HepG2 (cell line): ENCODE results near the gene TM4SF1. TPM values are rescaled to one million over a fixed set of nuclear protein-coding genes. Genes with fewer than 3 reads are reported as not detected.

Experiments
- ATAC-seq: fragments of 200-7000 bp; cut with Tn5 transposase; 3 replicates; pipeline ENCODE4 v1.9.1; 2020; ENCODE audit warnings: mild to moderate bottlenecking, moderate library complexity
- BruUV-seq: library from RNA; stranded (reverse); fragments of 400-500 nt; replicated peaks from 2 replicates; lab custom pipeline; 2021; lab: Mats Ljungman, UMichigan
- CTCF ChIA-PET: fragments of 300-600 bp; formaldehyde crosslinking; extraction: SDS; loops from one replicate; lab custom pipeline; 2021; ENCODE audit warnings: low total read pairs, inconsistent platforms, low intra/inter-chr PET ratio; lab: Yijun Ruan, JAX
- POLR2A ChIA-PET: fragments of 350-600 bp; sonication (Branson Sonifier 250); formaldehyde crosslinking; loops from one replicate; lab custom pipeline; 2020; ENCODE audit warnings: antibody characterized with exemption, inconsistent platforms; lab: Yijun Ruan, JAX
- DNase-seq: peaks from one replicate; pipeline ENCODE4 v3.0.0-alpha.2; 2015; ENCODE audit warnings: low spot score
- FAIRE-seq: peaks from 3 replicates; lab custom pipeline; 2011; peaks lifted over from hg19 to GRCh38; lab: Jason Lieb, UNC
- H2AFZ ChIP-seq: one replicate; pipeline ENCODE4 v1.6.1; 2011; ENCODE audit warnings: low read length, inconsistent platforms
- H3K27ac ChIP-seq: fragments of 300-600 bp; 3 replicates; pipeline ENCODE4 v1.8.0; 2011; ENCODE audit warnings: mixed run types, mild to moderate bottlenecking, mixed read lengths, low read length, inconsistent platforms; ENCODE audit not compliant: insufficient read depth; ENCODE audit errors: extremely low read length
- H3K27me3 ChIP-seq, 2 experiments: fragments of 200-600 bp in 1 of 2; 2 replicates in 1 of 2; 3 replicates in 1 of 2; pipeline versions ENCODE4 v1.6.0 to v1.8.0; 2011; ENCODE audit warnings: low read length in 2 of 2, mild to moderate bottlenecking in 2 of 2, moderate library complexity in 2 of 2, inconsistent platforms in 1 of 2; ENCODE audit not compliant: insufficient read depth in 2 of 2, control insufficient read depth in 1 of 2
- H3K36me3 ChIP-seq, 2 experiments: fragments of 200-600 bp in 1 of 2; replicated peaks in 1 of 2; 2 replicates in 1 of 2; 3 replicates in 1 of 2; pipeline versions ENCODE4 v1.5.1 to v1.8.0; 2011; ENCODE audit warnings: low read length in 2 of 2, inconsistent platforms in 1 of 2; ENCODE audit not compliant: insufficient read depth in 2 of 2, control insufficient read depth in 1 of 2
- H3K4me1 ChIP-seq: 2 replicates; pipeline ENCODE4 v1.5.1; 2012; ENCODE audit warnings: low read length, inconsistent platforms; ENCODE audit not compliant: insufficient read depth
- H3K4me2 ChIP-seq: 2 replicates; pipeline ENCODE4 v1.6.0; 2011; ENCODE audit warnings: low read depth, low read length, inconsistent platforms
- H3K4me3 ChIP-seq, 3 experiments: fragments of 200-600 bp in 1 of 3; sonication (generic), shearing (Covaris generic) in 1 of 3; replicated peaks in 1 of 3; 2 replicates each; pipeline ENCODE4 v1.5.1; 2011 to 2016; ENCODE audit warnings: low read length in 3 of 3, inconsistent platforms in 2 of 3, low read depth in 2 of 3, mild to moderate bottlenecking in 2 of 3, control low read depth in 1 of 3, mixed read lengths in 1 of 3; ENCODE audit not compliant: insufficient read depth in 1 of 3
- H3K79me2 ChIP-seq: one replicate; pipeline ENCODE4 v1.6.1; 2011; ENCODE audit warnings: low read length, inconsistent platforms; ENCODE audit not compliant: insufficient read depth
- H3K9ac ChIP-seq: 2 replicates; pipeline ENCODE4 v1.6.0; 2011; ENCODE audit warnings: mild to moderate bottlenecking, low read depth, low read length, inconsistent platforms; ENCODE audit not compliant: insufficient read depth
- H3K9me3 ChIP-seq: 2 replicates; pipeline ENCODE4 v1.5.1; 2012; ENCODE audit warnings: mild to moderate bottlenecking, low read length
- H4K20me1 ChIP-seq: 2 replicates; pipeline ENCODE4 v1.6.0; 2011; ENCODE audit warnings: inconsistent platforms, mild to moderate bottlenecking, low read length, moderate library complexity; ENCODE audit not compliant: insufficient read depth
- ATF7 ChIP-seq, 2 experiments: fragments of 450-650 bp in 1 of 2; sonication (generic) in 1 of 2; formaldehyde crosslinking in 1 of 2; IDR thresholded peaks; 2 replicates each; pipeline versions ENCODE4 v1.4.0 to v1.6.1; 2016 to 2020; ENCODE audit warnings: antibody characterized with exemption in 1 of 2, mild to moderate bottlenecking in 1 of 2, missing genetic modification reagents in 1 of 2
- ISX ChIP-seq: sonication (generic); formaldehyde crosslinking; conservative IDR thresholded peaks from 2 replicates; pipeline ENCODE4 v1.5.0; 2020; ENCODE audit warnings: missing genetic modification reagents
- KLF9 ChIP-seq: IDR thresholded peaks from 2 replicates; pipeline ENCODE4 v1.6.1; 2016; ENCODE audit warnings: low read depth
- MEF2D ChIP-seq: sonication (generic); formaldehyde crosslinking; IDR thresholded peaks from 2 replicates; pipeline ENCODE4 v1.5.1; 2020; ENCODE audit warnings: mild to moderate bottlenecking, missing genetic modification reagents
- NFKB2 ChIP-seq: sonication (generic); formaldehyde crosslinking; IDR thresholded peaks from 2 replicates; pipeline ENCODE4 v1.4.0; 2020; ENCODE audit warnings: missing genetic modification reagents, borderline replicate concordance
- SIN3A ChIP-seq: IDR thresholded peaks from 2 replicates; pipeline ENCODE4 v1.6.1; 2011; ENCODE audit warnings: low read depth, mild to moderate bottlenecking, control low read depth, low read length, borderline replicate concordance
- SP140L ChIP-seq: sonication (generic); formaldehyde crosslinking; IDR thresholded peaks from 2 replicates; pipeline ENCODE4 v1.4.0; 2020; ENCODE audit warnings: missing genetic modification reagents, borderline replicate concordance
- SPEN ChIP-seq: sonication (generic); formaldehyde crosslinking; IDR thresholded peaks from 2 replicates; pipeline ENCODE4 v1.5.1; 2020; ENCODE audit warnings: low read depth, mild to moderate bottlenecking, missing genetic modification reagents
- TCF7L2 ChIP-seq: IDR thresholded peaks from 2 replicates; pipeline ENCODE4 v1.6.1; 2011; ENCODE audit warnings: mild to moderate bottlenecking, low read depth, low read length, moderate library complexity
- YEATS4 ChIP-seq: sonication (generic); formaldehyde crosslinking; IDR thresholded peaks from 2 replicates; pipeline ENCODE4 v1.4.0; 2020; ENCODE audit warnings: missing genetic modification reagents, borderline replicate concordance
- ZFP90 ChIP-seq: sonication (generic); formaldehyde crosslinking; IDR thresholded peaks from 2 replicates; pipeline ENCODE4 v1.8.0; 2022; ENCODE audit warnings: missing genetic modification reagents, mild to moderate bottlenecking, inconsistent platforms, borderline replicate concordance
- ZMYM2 ChIP-seq: sonication (generic); formaldehyde crosslinking; IDR thresholded peaks from 2 replicates; pipeline ENCODE4 v1.8.0; 2022; ENCODE audit warnings: mild to moderate bottlenecking, missing genetic modification reagents
- ZNF550 ChIP-seq: sonication (generic); formaldehyde crosslinking; IDR thresholded peaks from 2 replicates; pipeline ENCODE4 v1.4.0; 2020; ENCODE audit warnings: mild to moderate bottlenecking, missing genetic modification reagents, borderline replicate concordance
- ZNF564 ChIP-seq: sonication (generic); formaldehyde crosslinking; IDR thresholded peaks from 2 replicates; pipeline ENCODE4 v1.8.1; 2023; ENCODE audit warnings: mild to moderate bottlenecking, missing genetic modification reagents
- ZNF761 ChIP-seq: sonication (generic); formaldehyde crosslinking; conservative IDR thresholded peaks from 2 replicates; pipeline ENCODE4 v1.4.0; 2020; ENCODE audit warnings: mild to moderate bottlenecking, missing genetic modification reagents
- ZSCAN22 ChIP-seq: sonication (generic); formaldehyde crosslinking; IDR thresholded peaks from 2 replicates; pipeline ENCODE4 v1.4.0; 2020; ENCODE audit warnings: mild to moderate bottlenecking, missing genetic modification reagents
- ZSCAN5A ChIP-seq: sonication (generic); formaldehyde crosslinking; IDR thresholded peaks from 2 replicates; pipeline ENCODE4 v1.8.0; 2022; ENCODE audit warnings: mild to moderate bottlenecking, missing genetic modification reagents, borderline replicate concordance
- WGBS: methylation state at CpG from one replicate; pipeline ENCODE4 v1.1.6; 2017; ENCODE audit warnings: low lambda C conversion rate; 5-methylcytosine and 5-hydroxymethylcytosine counted together
- in situ Hi-C: cut with HindIII; loops from 2 replicates; pipeline ENCODE4 v1.10.0; 2017; ENCODE audit warnings: low pct_unique_long_range_greater_than_20kb; ENCODE audit not compliant: extremely low pct_ligation_motif_present
- intact Hi-C: fragments of 100-400 bp; cut with micrococcal nuclease; formaldehyde crosslinking; loops from one replicate; pipeline ENCODE4 v1.10.0; 2022; ENCODE audit not compliant: unreplicated experiment
- polyA plus RNA-seq, 8 experiments: library from polyadenylated mRNA; depleted of rRNA in 3 of 8; stranded (reverse) in 7 of 8; unstranded in 1 of 8; fragments of >200 nt; fragmentation: Illumina TruSeq in 4 of 8; extraction: Trizol in 4 of 8; gene quantifications; 2 replicates each; pipeline versions ENCODE4 v1.2.1 to v1.2.3, GENCODE V29; 2011 to 2016; ENCODE audit warnings: low read depth in 4 of 8, missing spikeins in 1 of 8, mixed read lengths in 1 of 8; ENCODE audit not compliant: insufficient read depth in 1 of 8
- total RNA-seq, 5 experiments: library from RNA; depleted of rRNA; stranded (reverse); fragments of >200 nt; fragmentation: Illumina TruSeq; extraction: Trizol; gene quantifications; 2 replicates each; pipeline ENCODE4 v1.2.3, GENCODE V29; 2016; ENCODE audit warnings: low read depth in 1 of 5

The TM4SF1 gene
- total and polyA plus RNA-seq, 2 of the 13 experiments (the other 11 are each of a cell fraction or from before 2014, with no cell fraction given) = 431 to 1,359 TPM

DNA sequence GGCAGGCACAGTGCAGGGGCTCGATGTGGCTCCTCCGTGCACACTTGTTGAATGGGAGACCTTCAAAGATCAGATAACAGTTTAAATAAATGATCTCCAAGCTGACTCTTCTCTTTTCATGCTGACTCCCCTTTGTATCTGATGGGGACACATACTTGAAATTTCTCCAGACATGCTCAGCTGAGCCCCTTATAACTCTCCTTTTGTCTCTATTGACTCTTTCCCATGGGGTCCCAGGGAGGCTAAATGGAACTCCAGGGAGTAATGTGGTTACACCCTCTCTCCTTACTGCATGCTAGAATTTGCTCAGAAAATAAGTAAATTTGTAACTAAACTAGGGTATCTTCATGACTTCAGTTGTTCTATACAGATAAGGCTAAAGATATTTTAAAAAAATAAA lies 48.9 kb upstream of the TM4SF1 start (continued):
- no peak for TF ChIP-seq SP140L
- TF ChIP-seq ZNF564 = no peak

- no peaks in the 10 kb centered on the region for H3K79me2 ChIP-seq
- no peak overlapping the region for H2AFZ ChIP-seq
- H3K4me1 ChIP-seq = peaks cover 9% of the 10 kb centered on the region
- no peaks in the 10 kb centered on the region for H3K9me3 ChIP-seq
- FAIRE-seq (no peak), ATAC-seq (no peak), DNase-seq (no peak)
- POLR2A ChIA-PET = no interaction called here
- no peak for TF ChIP-seq ZNF550
- TF ChIP-seq MEF2D (CRISPR knock-in tag) = no peak
- TF ChIP-seq ZMYM2 = no peak
- no peak for TF ChIP-seq ZSCAN5A
- TF ChIP-seq KLF9 (CRISPR knock-in tag) = no peak
- TF ChIP-seq NFKB2 (CRISPR knock-in tag) = no peak
- TF ChIP-seq ATF7 (IDR thresholded peaks at IDR 0.05) = no peak
- no peak for TF ChIP-seq ATF7 (CRISPR knock-in tag; IDR thresholded peaks at IDR 0.05)
- no peak for TF ChIP-seq TCF7L2
- no peak for TF ChIP-seq SPEN (CRISPR knock-in tag)
- TF ChIP-seq ISX (CRISPR knock-in tag) = no peak
- no peak for TF ChIP-seq ZNF761 (CRISPR knock-in tag)
- TF ChIP-seq ZFP90 (CRISPR knock-in tag) = no peak
- TF ChIP-seq ZSCAN22 (CRISPR knock-in tag) = no peak
- no peak for TF ChIP-seq YEATS4 (CRISPR knock-in tag)
- TF ChIP-seq SIN3A = no peak
- no peak overlapping the region for H3K9ac ChIP-seq
- H3K27ac ChIP-seq = no peak overlapping the region
- 92% methylated on average over 2 of the region's 2 CpGs for WGBS
- CTCF ChIA-PET = no interaction called here
- no peak overlapping the region for H3K4me2 ChIP-seq
- in situ Hi-C loops = no loop called here
- no peaks in the 10 kb centered on the region for H4K20me1 ChIP-seq
- intact Hi-C loops = no loop called here
- BruUV-seq = no TSS peak
- H3K4me3 ChIP-seq = no peak overlapping the region
- no peaks in the 10 kb centered on the region for H3K27me3 ChIP-seq
- no peaks in the 10 kb centered on the region for H3K36me3 ChIP-seq
Observed at GRCh38 chr3:149424918-149425317, 47.5 kb upstream of the TM4SF1 start.
